Fibroblast of the conjunctiva (primary cell): ENCODE results near the gene EMC9.

Source experiments
- DNase-seq: peaks from one replicate; pipeline ENCODE4 v3.0.0-alpha.2; 2010; ENCODE audit warnings: low read depth

EMC9 gene

GRCh38 chr14:24149302-24149969, 8.0 kb upstream of the EMC9 start:
- no peak for DNase-seq

- no peak for DNase-seq
These were observed 6.5 kb upstream of the EMC9 start for GRCh38 chr14:24147761-24148428.

GRCh38 chr14:24146978-24147760, 5.8 kb upstream of the EMC9 start, which contains the start of gene RNF31:
Gene RNF31, plus strand, starts transcription at chr14:24147498. Its CDS starts 201 bp downstream, at chr14:24147699.
- peak; percentile 99 for DNase-seq

GRCh38 chr14:24146453-24146977, 5.1 kb upstream of the EMC9 start, which contains the start of gene PSME2:
Gene PSME2, minus strand, starts transcription at chr14:24146610. Its CDS starts 29 bp downstream, at chr14:24146581.
- DNase-seq = peak; percentile 97

- peak; percentile 22 for DNase-seq
These were observed 4.5 kb upstream of the EMC9 start for GRCh38 chr14:24145690-24146452.

- DNase-seq = no peak
These were observed 3.8 kb upstream of the EMC9 start for GRCh38 chr14:24145219-24145618.

- DNase-seq = no peak
These were observed 3.1 kb upstream of the EMC9 start for GRCh38 chr14:24144451-24144850.

- no peak for DNase-seq
These were observed 2.1 kb upstream of the EMC9 start for GRCh38 chr14:24143511-24143910.

GRCh38 chr14:24139272-24139934, 2.0 kb downstream of the EMC9 start:
- DNase-seq = no peak

GRCh38 chr14:24138396-24139271, 2.8 kb downstream of the EMC9 start:
- no peak for DNase-seq

GRCh38 chr14:24137529-24138395, 3.6 kb downstream of the EMC9 start:
- no peak for DNase-seq

GRCh38 chr14:24136684-24137528, 4.5 kb downstream of the EMC9 start:
- DNase-seq = no peak

GRCh38 chr14:24135834-24136683, 5.3 kb downstream of the EMC9 start, which contains the start of gene PSME1:
Gene PSME1, plus strand, starts transcription at chr14:24136194. Its CDS starts 69 bp downstream, at chr14:24136263.
- peak; percentile 75 for DNase-seq

- no peak for DNase-seq
These were observed 5.9 kb downstream of the EMC9 start for GRCh38 chr14:24135584-24135833.

- no peak for DNase-seq
These were observed 7.7 kb downstream of the EMC9 start for GRCh38 chr14:24133735-24134134.

- no peak for DNase-seq
These were observed 8.4 kb downstream of the EMC9 start for GRCh38 chr14:24132976-24133375.

GRCh38 chr14:24132061-24132685, 9.2 kb downstream of the EMC9 start:
- no peak for DNase-seq
